ENCODE measurements around the gene AP5Z1. TPM values are rescaled to one million over a fixed set of nuclear protein-coding genes. Genes with fewer than 3 reads are reported as not detected.
A peak's percentile ranks its signal among the peaks of the same experiment; 100 is the strongest.

AP5Z1 gene
- total RNA-seq, 4 donors from 2014 or later: 13.0 to 33.9 (median 26.8) TPM

DNA sequence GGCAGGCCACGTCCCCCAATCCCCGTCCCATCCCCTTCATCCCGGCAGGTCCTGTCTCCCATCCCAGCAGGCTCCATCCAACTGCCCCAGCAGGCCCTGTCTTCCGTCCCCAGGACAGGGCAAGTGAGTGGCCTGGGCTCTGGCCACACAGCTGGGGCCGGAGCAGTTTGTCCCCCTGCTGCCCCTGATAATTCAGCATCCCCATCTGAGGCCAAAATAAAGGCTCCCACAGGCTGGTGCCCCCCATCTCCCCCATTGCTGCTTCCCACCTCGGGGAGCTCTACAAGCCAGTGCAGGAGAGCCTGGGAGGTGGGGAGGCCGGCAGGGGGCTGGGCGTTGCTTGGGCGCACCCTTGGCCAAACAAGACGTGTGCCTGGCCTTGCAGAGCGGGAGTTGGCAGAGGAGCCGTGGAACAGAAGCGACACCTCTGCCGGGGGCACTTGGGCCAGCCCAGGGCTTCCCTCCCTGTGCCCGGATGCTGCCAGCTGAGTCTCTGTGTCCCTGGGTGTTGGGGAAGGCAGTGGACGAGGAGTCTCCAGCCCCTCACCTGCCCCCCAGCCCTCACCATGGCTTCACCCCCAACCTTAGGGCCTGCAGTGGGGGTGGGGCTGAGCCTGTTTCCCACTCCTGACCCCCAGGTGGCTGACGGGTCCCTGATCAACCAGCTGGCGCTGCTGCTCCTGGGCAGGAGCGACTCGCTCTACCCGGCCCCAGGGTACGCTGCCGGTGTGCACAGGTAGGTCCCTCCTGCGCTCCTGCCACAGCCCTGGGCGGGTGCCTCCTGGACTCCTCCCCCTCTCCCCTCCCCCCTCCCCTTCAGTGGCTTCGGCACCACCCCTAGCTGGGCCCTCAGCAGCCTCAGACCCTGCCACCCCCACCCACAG lies 14.0 kb downstream of the AP5Z1 start:
- ATAC-seq: no peak
- peaks cover 0 to 20% (median 5%) of the 10 kb centered on the region in 3 donors for H3K4me1 ChIP-seq
- H3K4me3 ChIP-seq: no peak overlapping the region
- no peak for TF ChIP-seq POLR2A (IDR thresholded peaks at IDR 0.05)
- no peak for TF ChIP-seq POLR2AphosphoS5 (IDR thresholded peaks at IDR 0.05)
- no peak for TF ChIP-seq CTCF (IDR thresholded peaks at IDR 0.05)
- TF ChIP-seq EP300 (IDR thresholded peaks at IDR 0.05): no peak
- H3K27ac ChIP-seq: no peak overlapping the region
- H3K36me3 ChIP-seq: peaks cover 0 to 76% of the 10 kb centered on the region in 2 donors
- WGBS, 2 donors (ENCODE audit: low coverage in 1 of 2): 69% methylated on average over 2 of the region's 26 CpGs; no CpG with 5 or more reads in 1 of the 2 donors
- no peaks in the 10 kb centered on the region for H3K27me3 ChIP-seq
- no peaks in the 10 kb centered on the region for H3K9me3 ChIP-seq

DNA sequence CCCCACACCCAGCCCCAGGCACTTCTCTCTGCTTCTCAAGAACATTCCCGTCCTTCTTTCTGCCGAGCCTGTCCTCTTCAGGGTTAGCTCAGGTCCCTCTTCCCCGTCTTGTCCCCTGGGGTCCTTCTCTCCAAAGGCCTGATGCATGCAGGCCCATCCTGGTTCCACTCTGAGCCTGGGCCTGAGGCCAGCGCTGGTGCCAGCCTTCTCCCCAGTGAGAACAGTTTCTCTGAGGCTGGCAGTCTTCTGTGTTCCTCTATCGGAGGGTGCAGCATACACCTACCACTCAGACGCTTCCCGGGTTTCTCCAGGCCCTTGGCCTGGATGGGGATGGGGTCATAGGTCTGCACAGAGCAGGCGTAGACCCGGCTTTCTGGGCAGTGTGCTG lies 14.6 kb downstream of the AP5Z1 start:
- Histone ChIP-seq H3K27ac (no peak overlapping the region), H3K9me3 (no peaks in the 10 kb centered on the region), H3K4me3 (no peak overlapping the region), H3K4me1 (peaks cover 0 to 20% (median 5%) of the 10 kb centered on the region in 3 donors), H3K27me3 (no peaks in the 10 kb centered on the region), H3K36me3 (peaks cover 0 to 70% of the 10 kb centered on the region in 2 donors)
- ATAC-seq: no peak
- 66% methylated on average over 4 of the region's 9 CpGs; no CpG with 5 or more reads in 1 of the 2 donors for WGBS, 2 donors (ENCODE audit: low coverage in 1 of 2)
- no peak for TF ChIP-seq POLR2A (IDR thresholded peaks at IDR 0.05)
- no peak for TF ChIP-seq POLR2AphosphoS5 (IDR thresholded peaks at IDR 0.05)
- TF ChIP-seq EP300 (IDR thresholded peaks at IDR 0.05): no peak
- no peak for TF ChIP-seq CTCF (IDR thresholded peaks at IDR 0.05)

DNA sequence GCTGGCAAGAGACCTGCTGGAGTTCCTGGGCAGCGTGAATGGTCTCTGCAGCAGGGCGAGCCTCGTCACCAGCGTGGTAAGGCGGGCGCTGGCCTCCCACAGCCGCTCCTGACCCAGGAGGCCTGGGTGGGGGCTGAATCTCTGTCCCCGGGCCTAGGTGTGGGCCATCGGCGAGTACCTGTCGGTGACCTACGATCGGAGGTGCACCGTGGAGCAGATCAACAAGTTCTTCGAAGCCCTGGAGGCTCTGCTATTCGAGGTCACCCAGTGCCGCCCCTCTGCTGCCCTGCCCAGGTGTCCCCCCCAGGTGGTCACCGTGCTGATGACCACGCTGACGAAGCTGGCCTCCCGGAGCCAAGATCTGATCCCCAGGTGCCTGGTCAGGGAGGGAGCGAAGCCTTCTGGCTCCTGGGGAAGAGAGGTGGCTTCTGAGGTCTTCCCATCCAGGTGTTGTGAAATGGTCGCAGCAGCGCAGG lies 15.1 kb downstream of the AP5Z1 start:
- WGBS, 2 donors (ENCODE audit: low coverage in 1 of 2): no CpG with 5 or more reads among the region's 24 CpGs
- Histone ChIP-seq H3K27me3 (no peaks in the 10 kb centered on the region), H3K4me3 (no peak overlapping the region), H3K4me1 (peaks cover 0 to 20% (median 5%) of the 10 kb centered on the region in 3 donors), H3K9me3 (no peaks in the 10 kb centered on the region), H3K36me3 (peaks cover 0 to 65% of the 10 kb centered on the region in 2 donors), H3K27ac (no peak overlapping the region)
- no peak for TF ChIP-seq POLR2A (IDR thresholded peaks at IDR 0.05)
- TF ChIP-seq CTCF (IDR thresholded peaks at IDR 0.05): no peak
- TF ChIP-seq EP300 (IDR thresholded peaks at IDR 0.05): no peak
- TF ChIP-seq POLR2AphosphoS5 (IDR thresholded peaks at IDR 0.05): no peak
- no peak for ATAC-seq

GRCh38 chr7:4791101-4791737 lies 15.8 kb downstream of the AP5Z1 start:
- ATAC-seq: no peak
- Histone ChIP-seq H3K36me3 (peaks cover 0 to 58% of the 10 kb centered on the region in 2 donors), H3K27ac (peak overlapping the region in 2 of 4 donors; percentile 69 to 84)

More at GRCh38 chr7:4791101-4791737, 15.8 kb downstream of the AP5Z1 start:
- Histone ChIP-seq H3K9me3 (no peaks in the 10 kb centered on the region), H3K27me3 (no peaks in the 10 kb centered on the region), H3K4me1 (peaks cover 0 to 20% (median 5%) of the 10 kb centered on the region in 3 donors), H3K4me3 (no peak overlapping the region)
- WGBS, 2 donors (ENCODE audit: low coverage in 1 of 2): 80 to 100% methylated on average over 1 of the region's 25 CpGs
- TF ChIP-seq EP300 (IDR thresholded peaks at IDR 0.05): no peak
- no peak for TF ChIP-seq POLR2A (IDR thresholded peaks at IDR 0.05)
- no peak for TF ChIP-seq POLR2AphosphoS5 (IDR thresholded peaks at IDR 0.05)
- no peak for TF ChIP-seq CTCF (IDR thresholded peaks at IDR 0.05)

Data from gastroesophageal sphincter (tissue), 4 donors.